Lower leg skin (tissue), 3 donors: ENCODE results near the gene PDE3A.

ENCODE experiments used
- POLR2A ChIP-seq, 2 donors: fragments of 450-650 bp; IDR thresholded peaks; one replicate each; pipeline ENCODE4 v1.6.1; 2016 to 2017; ENCODE audit warnings: antibody characterized with exemption in 2 of 2, mild to moderate bottlenecking in 1 of 2, moderate library complexity in 1 of 2
- TF ChIP-seq, protein P1 (sequence below), 3 donors: fragments of 450-650 bp; IDR thresholded peaks; one replicate each; pipeline ENCODE4 v1.5.1; 2016; ENCODE audit warnings: antibody characterized with exemption in 3 of 3, mild to moderate bottlenecking in 3 of 3, moderate library complexity in 2 of 3

DNA sequence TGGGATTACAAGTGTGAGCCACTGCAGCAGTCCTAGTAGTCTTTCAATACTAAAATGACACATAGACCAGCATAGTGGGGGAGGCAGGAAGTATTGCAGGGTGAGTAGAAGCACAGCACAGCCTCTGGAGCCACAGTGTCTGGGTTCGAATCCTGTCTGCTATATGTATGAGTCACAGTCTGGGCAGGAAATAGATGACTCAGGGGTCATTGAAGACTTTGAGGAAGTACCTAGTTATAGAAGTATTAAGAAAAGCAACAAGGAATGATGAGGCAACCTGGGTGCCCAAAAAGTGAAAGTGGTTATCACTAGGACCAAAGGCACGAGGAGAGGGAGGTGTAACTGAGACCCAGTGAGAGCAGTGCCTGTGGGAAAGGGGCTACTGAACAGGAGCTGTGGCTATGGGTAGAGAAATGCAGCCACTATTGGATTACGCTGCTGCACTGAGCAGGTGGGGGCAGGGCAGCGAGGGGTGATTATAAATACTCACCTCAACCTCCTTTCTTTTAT, 124.0 kb downstream of the PDE3A start:
- TF ChIP-seq, protein P1, sequence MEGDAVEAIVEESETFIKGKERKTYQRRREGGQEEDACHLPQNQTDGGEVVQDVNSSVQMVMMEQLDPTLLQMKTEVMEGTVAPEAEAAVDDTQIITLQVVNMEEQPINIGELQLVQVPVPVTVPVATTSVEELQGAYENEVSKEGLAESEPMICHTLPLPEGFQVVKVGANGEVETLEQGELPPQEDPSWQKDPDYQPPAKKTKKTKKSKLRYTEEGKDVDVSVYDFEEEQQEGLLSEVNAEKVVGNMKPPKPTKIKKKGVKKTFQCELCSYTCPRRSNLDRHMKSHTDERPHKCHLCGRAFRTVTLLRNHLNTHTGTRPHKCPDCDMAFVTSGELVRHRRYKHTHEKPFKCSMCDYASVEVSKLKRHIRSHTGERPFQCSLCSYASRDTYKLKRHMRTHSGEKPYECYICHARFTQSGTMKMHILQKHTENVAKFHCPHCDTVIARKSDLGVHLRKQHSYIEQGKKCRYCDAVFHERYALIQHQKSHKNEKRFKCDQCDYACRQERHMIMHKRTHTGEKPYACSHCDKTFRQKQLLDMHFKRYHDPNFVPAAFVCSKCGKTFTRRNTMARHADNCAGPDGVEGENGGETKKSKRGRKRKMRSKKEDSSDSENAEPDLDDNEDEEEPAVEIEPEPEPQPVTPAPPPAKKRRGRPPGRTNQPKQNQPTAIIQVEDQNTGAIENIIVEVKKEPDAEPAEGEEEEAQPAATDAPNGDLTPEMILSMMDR (IDR thresholded peaks at IDR 0.05): no peak
- TF ChIP-seq POLR2A (IDR thresholded peaks at IDR 0.05): no peak
